ENCODE data around the gene SLC8B1. TPM values are rescaled to one million over a fixed set of nuclear protein-coding genes. Genes with fewer than 3 reads are reported as not detected.

The SLC8B1 gene
- total RNA-seq = 22.4 and 25.0 TPM in 2 replicates

GRCh38 chr12:113334786-113335539 lies at the start of gene SLC8B1:
SLC8B1 (minus strand) TSS chr12:113335109; CDS start chr12:113332878, 2,231 bp downstream.

DNA sequence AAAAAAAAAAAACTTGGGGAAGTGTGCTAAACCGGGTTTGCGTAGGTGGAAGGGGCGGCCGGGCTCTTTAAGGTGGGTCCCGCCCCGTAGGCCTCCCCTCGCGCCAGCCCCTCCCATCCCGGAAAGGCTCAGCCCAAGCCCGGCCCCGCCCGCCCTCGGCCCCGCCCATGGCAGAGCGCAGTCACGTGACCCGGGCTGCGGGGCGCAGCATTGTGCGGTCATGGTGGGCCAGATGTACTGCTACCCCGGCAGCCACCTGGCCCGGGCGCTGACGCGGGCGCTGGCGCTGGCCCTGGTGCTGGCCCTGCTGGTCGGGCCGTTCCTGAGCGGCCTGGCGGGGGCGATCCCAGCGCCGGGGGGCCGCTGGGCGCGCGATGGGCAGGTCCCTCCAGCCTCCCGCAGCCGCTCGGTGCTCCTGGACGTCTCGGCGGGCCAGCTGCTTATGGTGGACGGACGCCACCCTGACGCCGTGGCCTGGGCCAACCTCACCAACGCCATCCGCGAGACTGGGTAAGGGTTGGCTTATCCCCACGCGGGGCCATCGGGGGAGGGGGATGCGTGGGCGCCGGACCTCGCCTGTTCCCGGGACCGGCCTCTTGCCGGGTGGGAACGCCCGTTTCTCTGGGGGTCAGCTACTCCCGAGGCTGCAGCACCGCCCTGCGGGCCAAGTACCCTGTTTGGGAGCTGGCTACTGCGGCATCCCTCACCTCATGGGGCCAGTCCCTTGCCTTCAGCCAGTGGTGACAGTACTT lies 23.6 kb upstream of the SLC8B1 start, which contains the start of gene PLBD2:
Gene PLBD2 (plus strand): TSS at position 207 of the 752 bp plus-strand sequence. CDS start 14 bp downstream, at position 221.

Small RNA genes lying within 50 kb of the gene (small RNA-seq; reads per million reads assigned to genes)
- gene MIR6762 = not detected

Other genes with a start within 250 kb of the SLC8B1 start
- gene RASAL1, start 199.3 kb downstream of the SLC8B1 start, total RNA-seq = not detected in 2 replicates
- gene CFAP73, start 185.4 kb downstream of the SLC8B1 start, total RNA-seq = not detected in 2 replicates
- 42.9 and 46.0 TPM in 2 replicates for gene DDX54, start 149.6 kb downstream of the SLC8B1 start, total RNA-seq
- gene RITA1, start 149.4 kb downstream of the SLC8B1 start, total RNA-seq = 17.6 and 20.9 TPM in 2 replicates
- 21.7 and 23.5 TPM in 2 replicates for gene TPCN1, start 113.6 kb downstream of the SLC8B1 start, total RNA-seq
- 34.2 and 41.4 TPM in 2 replicates for gene PLBD2, start 23.5 kb upstream of the SLC8B1 start, total RNA-seq
- not detected in 2 replicates for gene SDS, start 68.8 kb upstream of the SLC8B1 start, total RNA-seq
- gene SDSL, start 87.3 kb upstream of the SLC8B1 start, total RNA-seq = 6.7 and 8.8 TPM in 2 replicates
- gene LHX5, start 136.8 kb upstream of the SLC8B1 start, total RNA-seq = not detected in 2 replicates

All from articular chondrocyte of knee joint (primary cell).